Cardiac muscle cell (in vitro differentiated cells and primary cell): Measurements from ENCODE around the gene GRM6. TPM values are rescaled to one million over a fixed set of nuclear protein-coding genes. Genes with fewer than 3 reads are reported as not detected.

Experiments
- DNase-seq, 2 donors: peaks; one replicate each; pipeline versions ENCODE4 v3.0.0 to v3.0.0-alpha.2; 2010 to 2017; ENCODE audit warnings: low read depth in 1 of 2, low spot score in 1 of 2
- H3K27ac ChIP-seq: fragments of 200-600 bp; sonication (generic); 2 replicates; pipeline ENCODE4 v1.5.1; 2016
- H3K27me3 ChIP-seq: fragments of 200-600 bp; sonication (generic); 2 replicates; pipeline ENCODE4 v1.6.0; 2016; ENCODE audit warnings: control low read depth
- H3K36me3 ChIP-seq: fragments of 200-600 bp; sonication (generic); 2 replicates; pipeline ENCODE4 v1.5.1; 2016; ENCODE audit warnings: control low read depth
- H3K4me1 ChIP-seq: fragments of 200-600 bp; sonication (generic); 2 replicates; pipeline ENCODE4 v1.8.1; 2017; ENCODE audit warnings: low read depth, mild to moderate bottlenecking, mixed run types
- H3K4me3 ChIP-seq: fragments of 200-600 bp; sonication (generic); 2 replicates; pipeline ENCODE4 v1.5.1; 2016; ENCODE audit warnings: mild to moderate bottlenecking
- H3K9me3 ChIP-seq: fragments of 200-600 bp; sonication (generic); 2 replicates; pipeline ENCODE4 v1.5.1; 2017; ENCODE audit warnings: low read depth, mild to moderate bottlenecking, control low read depth
- CTCF ChIP-seq: IDR thresholded peaks from 2 replicates; pipeline ENCODE4 v1.5.1; 2012; ENCODE audit warnings: low read depth, mild to moderate bottlenecking, low read length
- polyA plus RNA-seq: library from polyadenylated mRNA; unstranded; fragments of >200 nt; fragmentation: Nextera tagmentation; extraction: Ambion mirVana; gene quantifications from 2 replicates; pipeline ENCODE4 v1.2.1, GENCODE V29; 2016
- total RNA-seq: library from RNA; depleted of rRNA; stranded (reverse); fragments of >200 nt; gene quantifications from 2 replicates; pipeline ENCODE4 v1.2.3, GENCODE V29; 2016

GRM6 gene
- total and polyA plus RNA-seq, 2 experiments from 2014 or later: not detected

GRCh38 chr5:179006564-179006963 lies 11.4 kb upstream of the GRM6 start:
- no peak for DNase-seq
- Histone ChIP-seq H3K27ac (no peak overlapping the region), H3K4me3 (no peak overlapping the region), H3K4me1 (no peaks in the 10 kb centered on the region), H3K9me3 (no peaks in the 10 kb centered on the region), H3K27me3 (no peaks in the 10 kb centered on the region), H3K36me3 (no peaks in the 10 kb centered on the region)
- TF ChIP-seq CTCF: no peak

DNA sequence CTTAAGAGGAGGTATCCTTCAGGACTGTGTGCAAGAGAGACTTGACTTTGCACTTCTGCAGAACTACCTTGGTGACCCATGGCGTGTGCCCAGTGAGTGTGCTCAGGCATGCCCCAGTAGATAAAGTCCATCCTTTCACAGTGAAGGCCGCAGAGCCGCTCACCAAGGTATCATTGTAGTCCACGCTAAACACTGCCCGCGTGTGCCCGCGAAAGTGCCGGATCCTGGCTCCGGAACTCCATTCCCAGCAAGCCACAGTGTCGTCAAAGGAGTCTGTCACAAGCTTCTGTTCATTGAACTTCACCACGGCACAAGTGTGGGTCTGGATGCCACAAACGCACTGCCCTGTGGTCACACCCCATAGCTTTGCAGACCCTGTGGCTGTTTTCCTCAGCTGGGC lies 3.3 kb upstream of the GRM6 start:
- Histone ChIP-seq H3K9me3 (no peaks in the 10 kb centered on the region), H3K36me3 (no peaks in the 10 kb centered on the region), H3K27ac (no peak overlapping the region), H3K4me3 (no peak overlapping the region), H3K4me1 (no peaks in the 10 kb centered on the region), H3K27me3 (peaks cover 39% of the 10 kb centered on the region)
- no peak for DNase-seq
- TF ChIP-seq CTCF: no peak

- TF ChIP-seq CTCF: no peak
- Histone ChIP-seq H3K27ac (no peak overlapping the region), H3K27me3 (peaks cover 52% of the 10 kb centered on the region), H3K36me3 (no peaks in the 10 kb centered on the region), H3K4me1 (no peaks in the 10 kb centered on the region), H3K4me3 (no peak overlapping the region), H3K9me3 (no peaks in the 10 kb centered on the region)
- DNase-seq: no peak
These were observed 2.1 kb upstream of the GRM6 start for GRCh38 chr5:178997191-178997590.

DNA sequence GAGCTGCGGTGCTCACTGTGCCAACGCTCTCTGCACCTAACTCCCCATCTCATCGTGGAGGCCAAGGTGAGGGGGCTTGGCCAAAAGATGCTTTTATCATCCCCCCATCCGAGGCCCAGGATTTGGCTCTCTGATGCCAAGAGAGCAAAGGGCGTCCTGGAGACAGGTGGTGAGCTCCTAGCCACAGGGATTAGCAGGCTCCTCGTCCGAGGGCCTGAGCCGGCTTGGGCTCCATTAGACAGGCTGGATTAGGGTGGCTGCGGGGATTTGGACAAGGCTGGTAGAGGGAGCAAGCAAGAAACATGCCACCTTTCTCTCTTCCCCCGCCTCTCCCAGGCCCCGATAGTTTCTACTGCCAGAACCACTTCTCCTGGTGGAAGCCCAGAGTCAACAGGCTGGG lies 1.0 kb upstream of the GRM6 start:
- Histone ChIP-seq H3K4me1 (no peaks in the 10 kb centered on the region), H3K4me3 (no peak overlapping the region), H3K36me3 (no peaks in the 10 kb centered on the region), H3K9me3 (no peaks in the 10 kb centered on the region), H3K27ac (no peak overlapping the region), H3K27me3 (peaks cover 52% of the 10 kb centered on the region)
- DNase-seq: no peak
- TF ChIP-seq CTCF: no peak

- TF ChIP-seq CTCF: no peak
- Histone ChIP-seq H3K9me3 (no peaks in the 10 kb centered on the region), H3K27ac (no peak overlapping the region), H3K4me1 (no peaks in the 10 kb centered on the region), H3K27me3 (peaks cover 52% of the 10 kb centered on the region), H3K36me3 (no peaks in the 10 kb centered on the region), H3K4me3 (no peak overlapping the region)
- DNase-seq: no peak
These were observed 196 bp upstream of the GRM6 start for GRCh38 chr5:178995341-178995690.

- peaks cover 52% of the 10 kb centered on the region for H3K27me3 ChIP-seq
- H3K27ac ChIP-seq: no peak overlapping the region
- DNase-seq: no peak
- TF ChIP-seq CTCF: no peak
- H3K36me3 ChIP-seq: no peaks in the 10 kb centered on the region
- H3K4me1 ChIP-seq: no peaks in the 10 kb centered on the region
- H3K9me3 ChIP-seq: no peaks in the 10 kb centered on the region
- no peak overlapping the region for H3K4me3 ChIP-seq
These were observed 1.1 kb downstream of the GRM6 start for GRCh38 chr5:178993955-178994579.
